ENCODE data around the gene TFEB. TPM values are rescaled to one million over a fixed set of nuclear protein-coding genes. Genes with fewer than 3 reads are reported as not detected.

TFEB gene
- polyA plus RNA-seq, 1 donor from 2014 or later, result 196 TPM

GRCh38 chr6:41750374-41750773 is 15.0 kb upstream of the TFEB start:
- H3K4me1 Mint-ChIP-seq, result no peaks in the 10 kb centered on the region

GRCh38 chr6:41748542-41748941 is 13.1 kb upstream of the TFEB start:
- Mint-ChIP-seq H3K4me1 (no peaks in the 10 kb centered on the region), H3K4me3 (no peak overlapping the region), H3K27ac (no peak overlapping the region), H3K36me3 (no peaks in the 10 kb centered on the region), H3K27me3 (peaks cover 2% of the 10 kb centered on the region), H3K9me3 (no peaks in the 10 kb centered on the region)

More at GRCh38 chr6:41750374-41750773, 15.0 kb upstream of the TFEB start:
- Mint-ChIP-seq H3K36me3 (no peaks in the 10 kb centered on the region), H3K4me3 (no peak overlapping the region), H3K27me3 (peaks cover 5% of the 10 kb centered on the region), H3K9me3 (no peaks in the 10 kb centered on the region), H3K27ac (no peak overlapping the region)

- H3K4me3 Mint-ChIP-seq, result no peak overlapping the region
- H3K27ac Mint-ChIP-seq, result no peak overlapping the region
- no peaks in the 10 kb centered on the region for H3K4me1 Mint-ChIP-seq
- H3K9me3 Mint-ChIP-seq, result no peaks in the 10 kb centered on the region
- no peaks in the 10 kb centered on the region for H3K36me3 Mint-ChIP-seq
- H3K27me3 Mint-ChIP-seq, result peaks cover 2% of the 10 kb centered on the region
Measured at GRCh38 chr6:41748102-41748477, 12.7 kb upstream of the TFEB start.

GRCh38 chr6:41747256-41748101 is 12.1 kb upstream of the TFEB start, which contains the start of gene PGC:
Gene PGC (minus strand): TSS chr6:41747397. CDS start chr6:41747334, 63 bp downstream.
- H3K27ac Mint-ChIP-seq, result no peak within 1 kb of the TSS
- H3K36me3 Mint-ChIP-seq, result no peaks in the 10 kb centered on the region

GRCh38 chr6:41746107-41746506 is 10.7 kb upstream of the TFEB start:
- Mint-ChIP-seq H3K27ac (no peak overlapping the region), H3K4me3 (no peak overlapping the region), H3K9me3 (no peaks in the 10 kb centered on the region), H3K27me3 (peaks cover 2% of the 10 kb centered on the region), H3K36me3 (no peaks in the 10 kb centered on the region), H3K4me1 (peaks cover 0 to 2% (median 2%) of the 10 kb centered on the region in 3 donors)

More at GRCh38 chr6:41747256-41748101, 12.1 kb upstream of the TFEB start, which contains the start of gene PGC:
- no peaks in the 10 kb centered on the region for H3K4me1 Mint-ChIP-seq
- no peak within 1 kb of the TSS for H3K4me3 Mint-ChIP-seq
- H3K9me3 Mint-ChIP-seq, result no peaks in the 10 kb centered on the region
- H3K27me3 Mint-ChIP-seq, result peaks cover 2% of the 10 kb centered on the region

- H3K36me3 Mint-ChIP-seq, result no peaks in the 10 kb centered on the region
- H3K27ac Mint-ChIP-seq, result no peak overlapping the region
- peaks cover 0 to 2% (median 2%) of the 10 kb centered on the region in 3 donors for H3K4me1 Mint-ChIP-seq
- H3K9me3 Mint-ChIP-seq, result no peaks in the 10 kb centered on the region
- no peak overlapping the region for H3K4me3 Mint-ChIP-seq
- no peaks in the 10 kb centered on the region for H3K27me3 Mint-ChIP-seq
Measured at GRCh38 chr6:41744236-41744787, 8.9 kb upstream of the TFEB start.

GRCh38 chr6:41743406-41744235 is 8.2 kb upstream of the TFEB start:
- Mint-ChIP-seq H3K27me3 (no peaks in the 10 kb centered on the region), H3K4me1 (peaks cover 0 to 2% (median 2%) of the 10 kb centered on the region in 3 donors), H3K36me3 (no peaks in the 10 kb centered on the region), H3K9me3 (no peaks in the 10 kb centered on the region), H3K4me3 (no peak overlapping the region), H3K27ac (no peak overlapping the region)

GRCh38 chr6:41741625-41742490 is 6.5 kb upstream of the TFEB start:
- H3K27ac Mint-ChIP-seq, result no peak overlapping the region
- H3K36me3 Mint-ChIP-seq, result no peaks in the 10 kb centered on the region
- H3K27me3 Mint-ChIP-seq, result no peaks in the 10 kb centered on the region
- no peaks in the 10 kb centered on the region for H3K9me3 Mint-ChIP-seq
- no peak overlapping the region for H3K4me3 Mint-ChIP-seq
- H3K4me1 Mint-ChIP-seq, result peaks cover 0 to 2% (median 2%) of the 10 kb centered on the region in 3 donors

GRCh38 chr6:41740366-41741162 is 5.2 kb upstream of the TFEB start:
- Mint-ChIP-seq H3K9me3 (no peaks in the 10 kb centered on the region), H3K36me3 (no peaks in the 10 kb centered on the region), H3K27me3 (no peaks in the 10 kb centered on the region), H3K27ac (peak overlapping the region in 1 of 3 donors; percentile 82), H3K4me3 (no peak overlapping the region), H3K4me1 (peaks cover 3 to 5% (median 4%) of the 10 kb centered on the region in 3 donors)

- Mint-ChIP-seq H3K27me3 (no peaks in the 10 kb centered on the region), H3K9me3 (no peaks in the 10 kb centered on the region), H3K4me1 (peaks cover 4 to 5% (median 4%) of the 10 kb centered on the region in 3 donors), H3K4me3 (no peak overlapping the region), H3K27ac (peak overlapping the region in 2 of 3 donors; percentile 35 to 68), H3K36me3 (no peaks in the 10 kb centered on the region)
Measured at GRCh38 chr6:41739041-41739440, 3.6 kb upstream of the TFEB start.

GRCh38 chr6:41737591-41738130 is 2.3 kb upstream of the TFEB start:
- no peaks in the 10 kb centered on the region for H3K27me3 Mint-ChIP-seq
- H3K4me3 Mint-ChIP-seq, result peak overlapping the region in 1 of 4 donors; percentile 76
- H3K9me3 Mint-ChIP-seq, result no peaks in the 10 kb centered on the region
- H3K36me3 Mint-ChIP-seq, result no peaks in the 10 kb centered on the region
- peak overlapping the region in 1 of 3 donors; percentile 75 for H3K27ac Mint-ChIP-seq
- peaks cover 4 to 5% (median 4%) of the 10 kb centered on the region in 3 donors for H3K4me1 Mint-ChIP-seq

GRCh38 chr6:41736800-41737555 is 1.6 kb upstream of the TFEB start:
- H3K27me3 Mint-ChIP-seq, result no peaks in the 10 kb centered on the region
- no peaks in the 10 kb centered on the region for H3K9me3 Mint-ChIP-seq
- peaks cover 4 to 7% (median 6%) of the 10 kb centered on the region in 3 donors for H3K4me1 Mint-ChIP-seq
- peak overlapping the region in 2 of 4 donors; percentile 41 to 76 for H3K4me3 Mint-ChIP-seq
- H3K36me3 Mint-ChIP-seq, result no peaks in the 10 kb centered on the region
- peak overlapping the region in 1 of 3 donors; percentile 75 for H3K27ac Mint-ChIP-seq

Data from IgD-negative memory B cell (primary cell).